Putamen (tissue), 1 donor: ENCODE measurements around the gene SCTR.

Experiments
- DNase-seq: peaks from one replicate; pipeline ENCODE4 v3.0.0-alpha.2; 2016; ENCODE audit warnings: low spot score

Gene SCTR

GRCh38 chr2:119523383-119523951 lies 816 bp downstream of the SCTR start:
- DNase-seq: no peak

- DNase-seq: no peak
Observed at GRCh38 chr2:119522671-119523070, 1.6 kb downstream of the SCTR start.

GRCh38 chr2:119521433-119522050 lies 2.7 kb downstream of the SCTR start:
- DNase-seq: no peak

GRCh38 chr2:119520696-119521432 lies 3.4 kb downstream of the SCTR start:
- DNase-seq: no peak

GRCh38 chr2:119519057-119519408 lies 5.2 kb downstream of the SCTR start:
- DNase-seq: no peak

- DNase-seq: no peak
Observed at GRCh38 chr2:119518401-119519056, 5.8 kb downstream of the SCTR start.

GRCh38 chr2:119517433-119517832 lies 6.8 kb downstream of the SCTR start:
- no peak for DNase-seq

GRCh38 chr2:119516121-119516520 lies 8.2 kb downstream of the SCTR start:
- DNase-seq: no peak

GRCh38 chr2:119513832-119514231 lies 10.5 kb downstream of the SCTR start:
- DNase-seq: no peak

GRCh38 chr2:119512946-119513345 lies 11.3 kb downstream of the SCTR start:
- no peak for DNase-seq

- no peak for DNase-seq
Observed at GRCh38 chr2:119511989-119512388, 12.3 kb downstream of the SCTR start.

GRCh38 chr2:119508756-119509155 lies 15.5 kb downstream of the SCTR start:
- no peak for DNase-seq

- no peak for DNase-seq
Observed at GRCh38 chr2:119496682-119497081, 27.6 kb downstream of the SCTR start.

- no peak for DNase-seq
Observed at GRCh38 chr2:119495948-119496347, 28.3 kb downstream of the SCTR start.

- DNase-seq: no peak
Observed at GRCh38 chr2:119494163-119494790, 30.0 kb downstream of the SCTR start.

GRCh38 chr2:119491776-119492525 lies 32.3 kb downstream of the SCTR start:
- no peak for DNase-seq

- no peak for DNase-seq
Observed at GRCh38 chr2:119490653-119491195, 33.6 kb downstream of the SCTR start.

GRCh38 chr2:119490106-119490505 lies 34.2 kb downstream of the SCTR start:
- no peak for DNase-seq

- DNase-seq: no peak
Observed at GRCh38 chr2:119489232-119489952, 34.9 kb downstream of the SCTR start.

- no peak for DNase-seq
Observed at GRCh38 chr2:119488245-119489214, 35.8 kb downstream of the SCTR start.
